ENCODE measurements around the gene CYSTM1. TPM values are rescaled to one million over a fixed set of nuclear protein-coding genes. Genes with fewer than 3 reads are reported as not detected.

Gene CYSTM1
- total RNA-seq, 1 donor from 2014 or later: 17.2 TPM

GRCh38 chr5:140142246-140142645 lies 32.7 kb upstream of the CYSTM1 start:
- Mint-ChIP-seq H3K36me3 (ENCODE audit: low read depth) (no peaks in the 10 kb centered on the region), H3K4me1 (ENCODE audit: low read depth) (peaks cover 5% of the 10 kb centered on the region), H3K27me3 (ENCODE audit: insufficient read depth) (peaks cover 36% of the 10 kb centered on the region), H3K9me3 (no peaks in the 10 kb centered on the region), H3K27ac (no peak overlapping the region), H3K4me3 (no peak overlapping the region)
- DNase-seq (ENCODE audit: low spot score): no peak
- intact Hi-C loops (cut with micrococcal nuclease): no loop called here

- intact Hi-C loops (cut with micrococcal nuclease): no loop called here
- H3K4me3 Mint-ChIP-seq: no peak overlapping the region
- no peak for DNase-seq (ENCODE audit: low spot score)
- H3K27me3 Mint-ChIP-seq (ENCODE audit: insufficient read depth): peaks cover 42% of the 10 kb centered on the region
- H3K4me1 Mint-ChIP-seq (ENCODE audit: low read depth): peaks cover 5% of the 10 kb centered on the region
- H3K27ac Mint-ChIP-seq: no peak overlapping the region
- no peaks in the 10 kb centered on the region for H3K36me3 Mint-ChIP-seq (ENCODE audit: low read depth)
- no peaks in the 10 kb centered on the region for H3K9me3 Mint-ChIP-seq
Observed at GRCh38 chr5:140142856-140143255, 32.1 kb upstream of the CYSTM1 start.

DNA sequence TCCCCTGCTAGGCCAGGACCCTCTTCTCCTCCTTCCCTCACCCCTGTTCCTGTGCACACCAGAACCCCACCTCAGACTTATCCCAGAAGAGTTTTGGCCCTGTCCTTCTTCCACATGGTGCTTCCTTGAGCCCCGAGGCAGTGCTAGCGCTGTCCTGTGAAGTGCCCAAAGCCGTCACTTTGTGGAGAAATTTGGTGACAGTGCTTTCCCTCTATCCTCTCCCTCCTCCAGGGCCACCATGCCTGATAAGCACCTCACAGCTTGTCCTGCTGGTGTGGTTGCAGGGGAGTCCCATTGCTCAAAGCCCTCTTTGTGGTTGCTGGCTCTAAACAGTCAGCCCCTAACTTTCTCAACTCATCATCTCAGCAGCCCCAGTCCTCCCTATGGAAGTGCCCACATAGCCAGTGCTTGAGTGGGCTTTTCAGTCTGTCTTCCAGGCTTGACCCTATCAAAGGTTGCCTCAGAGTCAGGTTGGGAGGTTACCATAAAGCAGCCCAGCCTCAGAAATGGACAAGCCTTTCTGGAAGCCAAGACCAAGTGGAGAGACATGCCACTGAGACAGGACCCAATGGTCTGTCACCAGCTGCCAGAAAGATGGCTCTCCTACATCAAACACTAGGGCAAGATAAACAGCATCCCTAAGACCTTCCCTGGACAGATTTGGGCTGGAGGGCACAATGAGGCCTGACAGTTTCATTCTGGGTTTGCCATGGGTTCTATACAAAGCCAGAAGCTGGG lies 31.3 kb upstream of the CYSTM1 start:
- intact Hi-C loops (cut with micrococcal nuclease): loop anchor here (1.0 to 2.0 kb wide), 5 partner anchors 14 to 70 kb away; partner anchors contain the start of gene PURA
- Mint-ChIP-seq H3K4me1 (ENCODE audit: low read depth) (peaks cover 5% of the 10 kb centered on the region), H3K27me3 (ENCODE audit: insufficient read depth) (peaks cover 49% of the 10 kb centered on the region), H3K9me3 (no peaks in the 10 kb centered on the region), H3K36me3 (ENCODE audit: low read depth) (no peaks in the 10 kb centered on the region), H3K27ac (no peak overlapping the region), H3K4me3 (no peak overlapping the region)
- DNase-seq (ENCODE audit: low spot score): no peak

- H3K27me3 Mint-ChIP-seq (ENCODE audit: insufficient read depth): peaks cover 42% of the 10 kb centered on the region
- no peaks in the 10 kb centered on the region for H3K9me3 Mint-ChIP-seq
- intact Hi-C loops (cut with micrococcal nuclease): loop anchor here (2.0 kb wide), 1 partner anchor 22 kb away; no protein-coding TSS in a partner anchor
- peak overlapping the region; percentile 43 for H3K4me3 Mint-ChIP-seq
- DNase-seq (ENCODE audit: low spot score): no peak
- H3K4me1 Mint-ChIP-seq (ENCODE audit: low read depth): peaks cover 5% of the 10 kb centered on the region
- H3K27ac Mint-ChIP-seq: no peak overlapping the region
- H3K36me3 Mint-ChIP-seq (ENCODE audit: low read depth): no peaks in the 10 kb centered on the region
Observed at GRCh38 chr5:140145256-140145655, 29.7 kb upstream of the CYSTM1 start.

- H3K4me3 Mint-ChIP-seq: no peak overlapping the region
- peaks cover 5% of the 10 kb centered on the region for H3K4me1 Mint-ChIP-seq (ENCODE audit: low read depth)
- H3K9me3 Mint-ChIP-seq: no peaks in the 10 kb centered on the region
- H3K27ac Mint-ChIP-seq: no peak overlapping the region
- no peaks in the 10 kb centered on the region for H3K36me3 Mint-ChIP-seq (ENCODE audit: low read depth)
- DNase-seq (ENCODE audit: low spot score): peak; percentile 41
- intact Hi-C loops (cut with micrococcal nuclease): loop anchor here (2.0 kb wide), 1 partner anchor 23 kb away; no protein-coding TSS in a partner anchor
- peaks cover 42% of the 10 kb centered on the region for H3K27me3 Mint-ChIP-seq (ENCODE audit: insufficient read depth)
Observed at GRCh38 chr5:140145818-140146522, 29.0 kb upstream of the CYSTM1 start.

- peaks cover 37% of the 10 kb centered on the region for H3K27me3 Mint-ChIP-seq (ENCODE audit: insufficient read depth)
- no peak overlapping the region for H3K4me3 Mint-ChIP-seq
- intact Hi-C loops (cut with micrococcal nuclease): no loop called here
Observed at GRCh38 chr5:140146523-140146842, 28.5 kb upstream of the CYSTM1 start.

DNA sequence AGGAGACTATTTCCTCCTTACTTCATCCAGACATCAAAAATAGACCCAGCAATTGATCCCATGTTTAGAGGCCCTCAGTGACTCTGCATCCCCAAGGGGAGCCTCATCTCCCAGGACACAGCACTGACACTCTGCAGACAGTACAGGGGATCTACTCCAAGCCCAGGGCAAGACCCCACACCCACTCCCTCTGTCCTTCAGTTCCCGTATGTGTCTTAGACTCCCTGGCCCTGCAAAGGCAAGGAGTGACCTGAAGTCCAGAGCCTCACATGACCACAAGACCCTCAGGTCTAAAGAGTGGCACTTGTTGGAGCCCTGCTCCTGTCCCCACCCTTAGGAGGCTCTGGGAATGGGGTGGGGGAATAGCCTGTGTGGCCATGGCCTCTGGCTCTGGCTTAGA lies 27.5 kb upstream of the CYSTM1 start:
- no peaks in the 10 kb centered on the region for H3K9me3 Mint-ChIP-seq
- no peaks in the 10 kb centered on the region for H3K36me3 Mint-ChIP-seq (ENCODE audit: low read depth)
- intact Hi-C loops (cut with micrococcal nuclease): no loop called here
- no peak for DNase-seq (ENCODE audit: low spot score)
- no peak overlapping the region for H3K4me3 Mint-ChIP-seq
- H3K27me3 Mint-ChIP-seq (ENCODE audit: insufficient read depth): peaks cover 37% of the 10 kb centered on the region
- peaks cover 5% of the 10 kb centered on the region for H3K4me1 Mint-ChIP-seq (ENCODE audit: low read depth)
- H3K27ac Mint-ChIP-seq: no peak overlapping the region

More at GRCh38 chr5:140146523-140146842, 28.5 kb upstream of the CYSTM1 start:
- Mint-ChIP-seq H3K9me3 (no peaks in the 10 kb centered on the region), H3K4me1 (ENCODE audit: low read depth) (peaks cover 5% of the 10 kb centered on the region), H3K36me3 (ENCODE audit: low read depth) (no peaks in the 10 kb centered on the region), H3K27ac (no peak overlapping the region)
- no peak for DNase-seq (ENCODE audit: low spot score)

DNA sequence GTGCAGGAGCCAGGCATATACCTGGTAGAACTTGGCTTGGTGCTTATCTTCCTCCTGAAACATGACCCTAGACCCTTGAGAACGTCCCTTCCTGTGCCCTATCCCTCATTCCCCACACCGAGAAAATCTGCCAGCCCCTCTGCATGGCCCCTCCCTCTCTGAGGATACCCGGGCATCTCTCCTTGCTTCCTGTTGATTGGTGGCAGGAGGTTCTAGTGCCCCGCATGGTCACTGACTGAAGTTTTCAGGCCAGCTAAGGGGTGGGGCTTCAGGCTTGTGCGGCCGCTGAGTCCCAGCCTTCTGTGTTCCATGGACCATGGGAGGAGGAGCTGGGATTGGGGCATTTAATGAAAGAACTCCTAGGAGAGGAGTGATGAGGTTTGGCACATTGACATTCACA lies 26.5 kb upstream of the CYSTM1 start:
- no peak overlapping the region for H3K4me3 Mint-ChIP-seq
- no peaks in the 10 kb centered on the region for H3K36me3 Mint-ChIP-seq (ENCODE audit: low read depth)
- peaks cover 5% of the 10 kb centered on the region for H3K4me1 Mint-ChIP-seq (ENCODE audit: low read depth)
- intact Hi-C loops (cut with micrococcal nuclease): no loop called here
- no peak for DNase-seq (ENCODE audit: low spot score)
- H3K27ac Mint-ChIP-seq: no peak overlapping the region
- H3K9me3 Mint-ChIP-seq: no peaks in the 10 kb centered on the region
- H3K27me3 Mint-ChIP-seq (ENCODE audit: insufficient read depth): peaks cover 37% of the 10 kb centered on the region

GRCh38 chr5:140150201-140150600 lies 24.8 kb upstream of the CYSTM1 start:
- intact Hi-C loops (cut with micrococcal nuclease): loop anchor here (10.0 kb wide), 1 partner anchor 305 kb away; no protein-coding TSS in a partner anchor
- H3K36me3 Mint-ChIP-seq (ENCODE audit: low read depth): no peaks in the 10 kb centered on the region
- H3K4me3 Mint-ChIP-seq: no peak overlapping the region
- H3K4me1 Mint-ChIP-seq (ENCODE audit: low read depth): no peaks in the 10 kb centered on the region
- DNase-seq (ENCODE audit: low spot score): no peak
- H3K9me3 Mint-ChIP-seq: no peaks in the 10 kb centered on the region
- no peak overlapping the region for H3K27ac Mint-ChIP-seq
- H3K27me3 Mint-ChIP-seq (ENCODE audit: insufficient read depth): peaks cover 29% of the 10 kb centered on the region

- Mint-ChIP-seq H3K27ac (no peak overlapping the region), H3K4me1 (ENCODE audit: low read depth) (no peaks in the 10 kb centered on the region), H3K27me3 (ENCODE audit: insufficient read depth) (peaks cover 23% of the 10 kb centered on the region), H3K9me3 (no peaks in the 10 kb centered on the region), H3K36me3 (ENCODE audit: low read depth) (no peaks in the 10 kb centered on the region), H3K4me3 (no peak overlapping the region)
- no peak for DNase-seq (ENCODE audit: low spot score)
- intact Hi-C loops (cut with micrococcal nuclease): loop anchor here (10.0 kb wide), 1 partner anchor 307 kb away; no protein-coding TSS in a partner anchor
Observed at GRCh38 chr5:140151144-140152021, 23.6 kb upstream of the CYSTM1 start.

DNA sequence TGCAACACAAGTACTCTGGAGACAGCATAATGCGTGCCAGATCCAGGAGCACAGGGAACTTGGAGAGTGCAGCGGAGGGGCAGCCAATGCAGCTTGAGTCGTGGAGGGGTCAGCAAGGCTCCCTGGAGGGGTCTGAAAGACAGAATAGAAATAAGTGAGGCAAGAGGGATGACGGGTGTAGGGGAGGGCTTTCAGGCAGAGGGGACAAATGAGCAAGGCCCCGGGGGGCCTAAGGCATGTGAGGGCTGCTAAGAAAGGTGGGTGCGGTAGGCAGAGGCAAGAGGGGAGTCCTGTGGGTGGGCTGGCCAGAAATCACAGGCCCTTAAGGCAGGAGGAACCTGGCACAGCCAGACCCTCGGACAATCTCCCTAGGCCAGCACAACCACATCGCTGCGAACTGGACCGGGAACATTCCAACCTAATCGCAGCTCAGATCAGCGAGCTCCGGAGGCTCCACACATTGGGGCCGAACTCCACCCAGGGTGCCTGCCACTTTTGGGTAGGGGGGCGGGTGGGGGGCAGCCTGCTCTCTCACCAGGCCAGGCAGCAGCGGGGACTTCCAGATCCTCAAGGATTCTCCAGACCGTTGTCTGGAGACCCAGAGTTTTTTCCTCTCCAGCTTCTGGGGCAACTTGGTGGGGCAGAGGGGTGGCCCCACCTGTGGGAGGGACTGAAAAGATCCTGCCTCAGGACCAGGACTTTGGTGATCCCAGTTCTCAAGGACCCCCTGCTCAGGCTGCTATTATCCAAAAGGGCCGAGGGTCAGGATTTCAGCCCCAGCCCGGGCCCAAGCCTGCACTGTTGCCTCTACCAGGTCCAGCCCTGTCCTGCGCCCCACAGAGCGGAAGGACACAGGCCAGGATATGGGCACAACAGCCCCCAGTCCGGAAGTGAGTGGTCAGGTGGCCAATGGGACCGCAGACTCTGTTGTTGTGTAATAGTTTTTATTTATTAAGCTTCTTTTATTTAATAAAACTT lies 22.7 kb upstream of the CYSTM1 start:
- Mint-ChIP-seq H3K27me3 (ENCODE audit: insufficient read depth) (peaks cover 14% of the 10 kb centered on the region), H3K36me3 (ENCODE audit: low read depth) (no peaks in the 10 kb centered on the region), H3K4me3 (no peak overlapping the region), H3K4me1 (ENCODE audit: low read depth) (no peaks in the 10 kb centered on the region), H3K27ac (no peak overlapping the region), H3K9me3 (no peaks in the 10 kb centered on the region)
- no peak for DNase-seq (ENCODE audit: low spot score)
- intact Hi-C loops (cut with micrococcal nuclease): loop anchor here (10.0 kb wide), 1 partner anchor 308 kb away; no protein-coding TSS in a partner anchor

GRCh38 chr5:140153255-140153654 lies 21.7 kb upstream of the CYSTM1 start:
- no peak for DNase-seq (ENCODE audit: low spot score)
- Mint-ChIP-seq H3K9me3 (no peaks in the 10 kb centered on the region), H3K27ac (no peak overlapping the region), H3K36me3 (ENCODE audit: low read depth) (no peaks in the 10 kb centered on the region), H3K27me3 (ENCODE audit: insufficient read depth) (peaks cover 4% of the 10 kb centered on the region), H3K4me1 (ENCODE audit: low read depth) (no peaks in the 10 kb centered on the region), H3K4me3 (no peak overlapping the region)
- intact Hi-C loops (cut with micrococcal nuclease): loop anchor here (10.0 kb wide), 1 partner anchor 308 kb away; no protein-coding TSS in a partner anchor
